Measurements from ENCODE around the gene TMEM175. TPM values are rescaled to one million over a fixed set of nuclear protein-coding genes. Genes with fewer than 3 reads are reported as not detected.

TMEM175 gene
- total RNA-seq, 1 donor from 2014 or later = 15.4 TPM

DNA sequence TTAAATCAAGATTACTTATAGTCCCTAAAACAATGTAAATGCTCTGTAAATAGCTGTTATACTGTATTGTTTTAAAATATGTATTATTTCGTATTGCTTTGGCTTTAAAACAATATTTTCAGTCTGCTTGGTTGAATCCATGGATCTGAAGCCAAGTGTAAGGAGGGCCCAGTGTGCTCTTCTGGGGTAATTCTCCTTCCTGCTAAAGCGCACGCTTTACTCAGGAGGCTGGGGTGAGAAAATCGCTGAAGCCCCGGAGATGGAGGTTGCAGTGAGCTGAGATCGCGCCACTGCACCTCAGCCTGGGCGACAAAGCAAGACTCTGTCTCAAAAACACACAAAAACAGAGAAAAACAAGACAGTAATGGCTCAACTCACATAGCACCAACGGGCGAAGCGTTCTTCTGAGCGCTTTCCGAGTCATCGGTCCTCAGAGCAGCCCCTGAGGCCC lies 54.2 kb downstream of the TMEM175 start:
- intact Hi-C loops (cut with micrococcal nuclease) = loop anchor here (1.0 to 10.0 kb wide), 5 partner anchors 54 to 742 kb away; partner anchors contain the start of genes GAK and TMEM175
- Mint-ChIP-seq H3K9me3 (no peaks in the 10 kb centered on the region), H3K4me3 (peak overlapping the region; percentile 88), H3K27me3 (ENCODE audit: insufficient read depth) (no peaks in the 10 kb centered on the region), H3K4me1 (ENCODE audit: low read depth) (peaks cover 17% of the 10 kb centered on the region), H3K36me3 (ENCODE audit: low read depth) (no peaks in the 10 kb centered on the region), H3K27ac (peak overlapping the region; percentile 81)
- no peak for DNase-seq (ENCODE audit: low spot score)

DNA sequence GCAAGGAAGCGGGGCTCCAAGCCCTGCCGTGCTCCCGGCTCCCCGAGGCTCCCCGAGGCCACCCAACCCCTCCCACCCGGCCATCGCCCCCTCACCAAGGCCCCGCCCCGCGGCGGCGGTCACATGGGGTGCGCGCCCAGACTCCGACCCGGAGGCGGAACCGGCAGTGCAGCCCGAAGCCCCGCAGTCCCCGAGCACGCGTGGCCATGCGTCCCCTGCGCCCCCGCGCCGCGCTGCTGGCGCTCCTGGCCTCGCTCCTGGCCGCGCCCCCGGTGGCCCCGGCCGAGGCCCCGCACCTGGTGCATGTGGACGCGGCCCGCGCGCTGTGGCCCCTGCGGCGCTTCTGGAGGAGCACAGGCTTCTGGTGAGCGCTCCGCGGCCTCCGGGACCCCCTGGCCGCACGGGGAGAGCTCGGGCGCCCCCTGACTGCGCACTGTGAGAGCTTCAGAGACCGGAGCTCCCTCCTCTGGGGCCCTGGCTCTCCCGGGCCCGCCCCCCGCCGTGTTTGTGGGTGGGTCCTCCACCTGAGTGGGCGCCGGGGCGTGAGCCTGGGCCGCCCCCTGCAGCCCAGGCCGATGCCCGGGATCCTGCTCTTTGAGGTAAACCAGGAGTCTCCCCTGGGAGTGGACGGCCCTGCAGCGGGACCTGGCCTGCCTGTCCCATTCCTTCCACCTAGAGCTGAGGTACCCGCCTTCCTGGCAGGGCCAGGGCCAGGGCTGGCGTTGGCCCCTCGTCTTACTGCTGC lies 54.8 kb downstream of the TMEM175 start, which contains the start of gene IDUA:
IDUA (plus strand) TSS at position 166 of the 745 bp plus-strand sequence; CDS start at position 207, 41 bp downstream.
- Mint-ChIP-seq H3K4me1 (ENCODE audit: low read depth) (peaks cover 17% of the 10 kb centered on the region), H3K27me3 (ENCODE audit: insufficient read depth) (no peaks in the 10 kb centered on the region), H3K4me3 (peak within 1 kb of the TSS; percentile 88), H3K9me3 (no peaks in the 10 kb centered on the region), H3K27ac (peak within 1 kb of the TSS; percentile 81), H3K36me3 (ENCODE audit: low read depth) (no peaks in the 10 kb centered on the region)
- intact Hi-C loops (cut with micrococcal nuclease) = loop anchor here (1.0 to 10.0 kb wide), 7 partner anchors 22 to 742 kb away; partner anchors contain the start of genes GAK and TMEM175
- DNase-seq (ENCODE audit: low spot score) = peak; percentile 84

DNA sequence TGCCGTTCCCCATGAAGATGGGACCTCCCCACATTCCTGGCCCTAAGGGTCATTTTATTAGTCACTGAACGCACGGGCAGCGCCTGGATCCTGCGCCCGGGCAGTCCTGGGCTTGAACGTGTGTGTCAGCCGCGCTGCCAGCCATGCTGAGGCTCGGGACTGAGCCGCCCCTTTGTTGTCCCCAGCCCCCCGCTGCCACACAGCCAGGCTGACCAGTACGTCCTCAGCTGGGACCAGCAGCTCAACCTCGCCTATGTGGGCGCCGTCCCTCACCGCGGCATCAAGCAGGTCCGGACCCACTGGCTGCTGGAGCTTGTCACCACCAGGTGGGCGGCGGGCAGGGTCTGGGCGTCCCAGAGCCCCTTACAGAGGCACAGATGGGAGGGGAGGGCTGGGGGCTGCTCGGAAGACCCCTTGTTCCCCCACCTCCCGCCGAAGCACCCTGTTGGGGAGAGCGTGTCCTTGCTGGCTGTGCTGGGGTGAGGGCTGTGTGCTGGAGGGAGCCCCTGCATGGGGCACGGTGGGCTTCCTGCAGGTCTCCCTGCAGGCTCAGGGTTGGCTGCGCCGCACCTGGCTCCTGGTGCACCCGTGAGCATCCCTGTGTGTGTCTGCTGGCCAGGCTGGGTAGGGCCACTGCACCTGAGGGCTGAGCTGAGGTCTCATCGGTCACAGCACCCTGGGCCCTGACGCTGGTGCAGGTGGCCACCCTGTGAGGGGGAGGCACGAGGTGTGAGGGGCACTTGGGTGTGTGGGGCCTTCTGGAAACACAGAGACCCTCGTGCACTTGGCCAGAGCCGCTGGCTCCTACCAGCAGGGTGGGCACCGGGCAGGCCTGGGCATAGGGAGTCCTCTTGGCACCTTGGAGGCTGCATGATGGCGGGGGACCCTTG lies 55.6 kb downstream of the TMEM175 start:
- no peaks in the 10 kb centered on the region for H3K27me3 Mint-ChIP-seq (ENCODE audit: insufficient read depth)
- H3K4me3 Mint-ChIP-seq = peak overlapping the region; percentile 83
- peak overlapping the region; percentile 58 for H3K27ac Mint-ChIP-seq
- no peak for DNase-seq (ENCODE audit: low spot score)
- no peaks in the 10 kb centered on the region for H3K36me3 Mint-ChIP-seq (ENCODE audit: low read depth)
- H3K4me1 Mint-ChIP-seq (ENCODE audit: low read depth) = peaks cover 17% of the 10 kb centered on the region
- intact Hi-C loops (cut with micrococcal nuclease) = loop anchor here (1.0 to 10.0 kb wide), 5 partner anchors 21 to 743 kb away; no protein-coding TSS in a partner anchor
- no peaks in the 10 kb centered on the region for H3K9me3 Mint-ChIP-seq

DNA sequence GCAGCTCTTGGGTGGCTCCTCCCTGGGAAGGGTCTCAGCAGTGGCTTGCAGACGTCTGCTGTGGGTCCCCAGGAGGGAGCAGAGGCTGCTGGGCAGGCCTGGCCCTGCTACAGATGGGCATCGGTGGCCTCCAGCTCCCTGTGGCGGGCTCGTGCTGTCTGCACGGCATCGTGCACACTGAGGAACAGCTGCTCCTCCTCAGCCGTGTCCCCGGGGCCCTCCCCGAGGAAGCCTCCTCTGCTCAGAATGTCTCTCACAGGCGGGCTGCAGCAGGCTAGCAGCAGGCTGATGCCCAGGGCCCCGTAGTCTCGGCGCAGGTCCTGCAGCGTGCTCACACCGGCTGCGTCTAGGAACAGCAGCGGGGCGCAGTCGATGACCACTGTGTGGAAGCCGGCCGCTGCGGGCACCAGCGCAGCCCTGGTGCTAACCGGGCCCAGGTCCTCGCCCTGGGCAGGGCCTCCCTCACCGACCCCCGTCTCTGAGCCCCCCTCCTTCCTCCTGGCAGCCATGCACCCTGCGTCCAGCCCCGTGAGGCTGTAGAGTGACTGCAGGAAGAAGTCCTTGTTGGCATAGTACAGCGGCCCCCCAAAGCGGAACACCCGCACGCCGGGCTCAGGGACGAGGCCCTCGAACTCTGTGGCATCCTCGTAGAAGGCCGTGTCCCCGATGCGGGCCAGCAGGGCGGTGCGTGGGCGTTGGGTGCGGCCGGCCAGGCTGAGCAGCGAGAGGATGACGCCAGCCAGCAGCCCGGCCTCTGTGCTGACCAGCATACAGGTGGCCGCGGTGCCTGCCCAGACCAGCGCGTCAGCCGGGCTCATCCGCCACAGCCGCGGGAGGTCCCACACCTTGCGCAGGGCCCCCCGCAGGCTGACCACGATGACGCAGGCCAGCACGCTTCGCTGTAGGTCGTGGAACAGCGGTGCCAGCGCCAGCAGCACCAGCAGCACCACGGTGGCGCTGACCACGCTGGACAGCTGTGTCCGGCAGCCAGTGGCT lies 56.8 kb downstream of the TMEM175 start:
- Mint-ChIP-seq H3K4me1 (ENCODE audit: low read depth) (peaks cover 17% of the 10 kb centered on the region), H3K27ac (no peak overlapping the region), H3K27me3 (ENCODE audit: insufficient read depth) (no peaks in the 10 kb centered on the region), H3K36me3 (ENCODE audit: low read depth) (no peaks in the 10 kb centered on the region), H3K4me3 (no peak overlapping the region), H3K9me3 (no peaks in the 10 kb centered on the region)
- intact Hi-C loops (cut with micrococcal nuclease) = loop anchor here (5.0 to 10.0 kb wide), 2 partner anchors 387 to 744 kb away; no protein-coding TSS in a partner anchor
- DNase-seq (ENCODE audit: low spot score) = no peak

DNA sequence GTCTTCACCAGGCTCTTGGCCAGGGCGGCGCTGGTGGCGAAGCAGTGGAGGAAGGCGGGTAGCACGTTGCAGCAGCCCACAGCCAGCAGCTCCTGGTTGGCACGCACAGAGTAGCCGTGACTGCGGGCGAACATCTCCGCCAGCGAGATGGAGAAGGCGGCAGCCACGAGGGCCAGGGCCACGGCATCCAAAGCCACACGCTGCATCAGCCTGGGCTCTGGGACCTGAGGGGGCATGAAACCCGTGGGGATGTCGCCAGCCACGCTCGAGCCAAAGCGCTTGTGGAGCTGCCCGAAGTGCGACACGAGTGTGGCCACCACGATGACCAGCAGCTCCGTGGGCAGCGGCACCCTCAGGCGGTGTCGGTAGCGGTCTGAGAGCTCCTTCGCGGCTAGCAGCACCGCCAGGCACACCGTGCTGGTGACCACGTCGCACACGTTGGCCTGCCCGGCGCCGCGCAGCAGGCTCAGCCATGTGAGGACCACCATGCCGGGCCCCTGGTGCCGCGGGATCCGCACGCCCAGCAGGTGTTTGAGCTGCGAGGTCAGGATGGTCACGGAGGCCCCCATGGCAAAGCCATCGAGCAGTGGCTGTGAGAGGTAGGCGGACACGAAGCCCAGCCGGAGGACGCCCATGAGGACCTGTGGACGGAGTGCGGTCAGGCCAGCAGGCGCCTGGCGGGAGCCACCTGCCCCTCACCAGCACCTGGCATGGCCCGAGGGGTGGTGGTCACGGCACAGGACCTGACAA lies 57.6 kb downstream of the TMEM175 start:
- DNase-seq (ENCODE audit: low spot score) = no peak
- intact Hi-C loops (cut with micrococcal nuclease) = loop anchor here (5.0 to 10.0 kb wide), 2 partner anchors 388 to 745 kb away; no protein-coding TSS in a partner anchor
- Mint-ChIP-seq H3K4me1 (ENCODE audit: low read depth) (peaks cover 15% of the 10 kb centered on the region), H3K36me3 (ENCODE audit: low read depth) (no peaks in the 10 kb centered on the region), H3K27ac (no peak overlapping the region), H3K27me3 (ENCODE audit: insufficient read depth) (no peaks in the 10 kb centered on the region), H3K4me3 (no peak overlapping the region), H3K9me3 (no peaks in the 10 kb centered on the region)

DNA sequence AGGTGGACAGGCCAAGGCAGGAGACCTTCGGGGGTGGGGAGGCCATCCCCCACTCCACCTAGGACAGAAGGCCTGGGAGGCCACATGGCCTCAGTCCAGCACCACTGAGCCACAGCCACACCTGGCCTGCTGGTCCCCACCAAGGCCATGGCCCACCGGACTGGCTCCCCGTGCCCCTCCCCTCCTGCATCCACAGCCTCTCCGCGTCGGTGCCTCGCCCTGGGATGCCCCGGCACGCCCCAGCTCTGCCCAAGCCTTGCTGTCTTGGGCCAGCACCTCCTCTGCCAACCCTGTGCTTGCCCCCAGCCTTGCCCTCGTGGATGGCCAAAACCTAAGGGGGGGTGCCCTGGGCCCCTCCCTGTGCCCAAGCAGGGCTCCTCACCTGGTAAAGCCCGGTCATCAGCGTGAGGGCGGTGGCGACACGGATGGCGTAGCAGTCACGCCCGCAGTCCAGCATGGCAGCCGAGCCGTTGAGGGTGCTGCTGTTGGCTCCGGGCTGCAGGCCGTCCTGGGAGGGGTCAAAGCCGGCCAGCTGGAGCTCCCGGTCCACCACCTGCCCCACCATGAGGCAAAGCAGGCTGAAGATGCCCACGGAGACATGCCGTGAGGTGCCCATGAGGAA lies 58.6 kb downstream of the TMEM175 start:
- H3K9me3 Mint-ChIP-seq = no peaks in the 10 kb centered on the region
- no peak overlapping the region for H3K4me3 Mint-ChIP-seq
- peaks cover 8% of the 10 kb centered on the region for H3K4me1 Mint-ChIP-seq (ENCODE audit: low read depth)
- no peak overlapping the region for H3K27ac Mint-ChIP-seq
- no peaks in the 10 kb centered on the region for H3K36me3 Mint-ChIP-seq (ENCODE audit: low read depth)
- no peak for DNase-seq (ENCODE audit: low spot score)
- peaks cover 3% of the 10 kb centered on the region for H3K27me3 Mint-ChIP-seq (ENCODE audit: insufficient read depth)
- intact Hi-C loops (cut with micrococcal nuclease) = no loop called here

DNA sequence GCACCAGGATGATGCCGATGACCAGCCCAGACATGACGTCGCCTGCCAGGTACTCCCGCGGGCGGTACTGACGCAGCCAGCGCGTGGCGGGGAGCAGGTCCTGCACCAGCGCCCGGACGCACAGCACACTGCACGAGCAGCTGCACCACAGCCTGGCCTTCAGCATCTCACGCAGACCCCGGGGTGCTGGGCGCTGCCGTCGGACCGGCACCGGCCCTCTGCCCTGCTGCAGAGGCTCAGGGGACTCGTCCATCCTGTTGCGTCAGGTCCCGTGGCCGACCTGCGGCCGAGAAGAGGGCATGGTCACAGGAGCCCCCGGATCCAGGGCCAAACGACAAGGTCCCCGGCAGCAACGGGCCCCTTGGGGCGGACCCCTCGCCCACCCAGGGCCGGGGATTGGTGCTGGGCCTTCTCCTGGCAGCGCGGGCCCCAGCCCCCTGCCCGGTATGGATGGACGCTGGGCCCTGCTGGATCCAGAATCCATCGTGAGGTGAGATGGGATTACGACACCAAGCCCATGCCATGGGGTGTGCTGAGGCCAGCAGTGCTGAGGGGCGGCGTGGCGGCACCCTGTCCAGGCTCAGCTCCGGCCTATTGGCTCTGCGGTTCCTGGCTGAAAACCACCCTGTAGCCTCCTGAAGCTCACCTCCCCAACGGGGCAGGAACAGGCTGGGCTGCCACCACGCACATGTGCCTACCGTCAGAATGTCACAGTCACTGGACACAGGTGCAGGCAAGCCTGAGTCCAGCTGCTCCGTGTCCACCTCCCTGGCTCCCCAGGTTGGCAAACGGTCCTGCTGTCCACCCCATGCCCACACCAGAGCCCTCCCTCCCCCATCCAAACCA lies 59.4 kb downstream of the TMEM175 start:
- H3K4me1 Mint-ChIP-seq (ENCODE audit: low read depth) = no peaks in the 10 kb centered on the region
- no peak overlapping the region for H3K27ac Mint-ChIP-seq
- no peak overlapping the region for H3K4me3 Mint-ChIP-seq
- H3K27me3 Mint-ChIP-seq (ENCODE audit: insufficient read depth) = peaks cover 11% of the 10 kb centered on the region
- no peaks in the 10 kb centered on the region for H3K9me3 Mint-ChIP-seq
- no peaks in the 10 kb centered on the region for H3K36me3 Mint-ChIP-seq (ENCODE audit: low read depth)
- no peak for DNase-seq (ENCODE audit: low spot score)
- intact Hi-C loops (cut with micrococcal nuclease) = no loop called here

DNA sequence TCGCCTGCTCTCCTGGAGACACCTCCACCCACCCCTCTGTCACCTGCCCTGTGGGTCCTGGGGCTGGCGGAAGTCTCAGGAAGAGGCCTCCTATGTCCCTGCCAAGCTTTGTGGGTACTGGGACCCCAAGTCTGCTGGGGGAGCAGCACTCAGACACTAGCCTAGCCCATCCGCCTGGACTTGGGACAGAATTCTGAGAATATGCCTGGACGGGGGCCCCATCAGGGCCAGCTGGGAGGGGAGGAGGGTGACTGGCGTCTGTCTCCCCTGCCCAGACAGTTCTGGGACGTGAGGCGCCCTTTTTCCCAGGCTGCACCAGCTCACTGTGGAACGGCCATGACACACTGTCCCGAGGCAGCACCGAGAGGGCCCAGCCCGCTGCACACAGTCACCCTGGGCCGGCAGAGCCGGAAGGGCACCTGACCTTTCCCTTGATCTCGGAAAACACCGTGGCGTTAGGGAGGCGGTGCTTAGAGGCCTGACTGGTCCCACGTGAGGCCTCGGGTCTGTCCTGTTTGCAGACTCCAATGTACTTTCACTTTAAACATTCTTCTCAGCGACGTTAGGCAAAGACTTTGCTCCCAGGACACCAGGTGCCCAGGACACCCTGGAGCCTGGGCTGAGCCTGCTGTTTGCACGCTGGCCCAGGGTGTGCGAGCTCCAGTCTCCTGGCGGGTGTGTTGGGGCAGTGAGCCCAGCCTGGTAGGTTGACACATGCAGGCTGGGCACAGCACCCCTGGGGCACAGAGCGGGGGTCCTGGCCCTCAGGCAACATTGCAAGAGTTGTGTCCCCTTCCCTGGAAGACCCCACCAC lies 60.2 kb downstream of the TMEM175 start:
- Mint-ChIP-seq H3K27ac (no peak overlapping the region), H3K4me3 (no peak overlapping the region)

DNA sequence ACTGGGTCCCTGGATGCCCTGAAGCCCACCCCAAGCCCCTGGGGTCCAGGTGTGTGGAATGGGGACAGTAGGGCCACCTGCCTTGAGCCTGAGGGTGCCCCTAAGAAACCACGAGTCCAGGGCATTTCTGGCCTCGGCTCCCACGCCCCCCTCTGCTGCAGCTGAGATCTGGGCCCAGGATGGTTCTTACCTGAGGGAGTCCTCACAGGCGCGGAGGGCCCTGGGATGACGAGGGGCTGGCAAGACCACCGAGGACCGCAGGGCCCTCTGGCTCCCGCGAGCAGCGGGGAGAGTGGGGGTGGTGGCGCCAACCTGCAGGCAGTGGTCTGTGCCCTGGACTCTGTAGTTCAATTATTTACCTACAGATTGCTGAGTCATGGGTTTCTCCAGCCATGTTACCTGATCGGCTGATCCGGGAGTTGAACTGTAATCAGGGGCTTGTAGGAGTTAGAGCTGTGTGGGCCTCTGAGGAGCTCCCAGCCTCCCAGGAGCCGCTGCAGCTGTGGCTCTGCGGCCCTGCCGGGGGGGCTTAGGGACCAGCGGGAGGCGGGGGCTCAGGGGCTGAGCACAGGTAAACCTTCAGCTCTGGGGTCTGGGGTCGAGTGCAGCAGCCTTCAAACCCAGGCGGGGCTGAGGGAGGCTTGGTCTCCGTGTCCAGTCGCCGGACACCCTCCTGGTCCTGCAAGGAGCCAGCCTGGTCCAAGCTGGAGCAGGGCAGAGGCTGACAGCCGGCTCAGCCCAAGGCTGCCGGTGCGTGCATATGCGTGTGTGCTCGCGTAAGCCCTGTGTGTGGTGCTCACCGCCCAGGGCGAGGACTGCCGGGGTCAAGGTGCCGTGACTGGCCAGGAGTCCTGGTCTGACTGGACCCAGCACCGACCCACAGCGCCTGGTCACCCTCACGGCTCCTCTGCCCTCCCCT lies 61.1 kb downstream of the TMEM175 start, which contains the start of gene SLC26A1:
SLC26A1 (minus strand) TSS at position 294 of the 919 bp plus-strand sequence. CDS start 1,701 bp downstream, outside the sequence.
- no peak for DNase-seq (ENCODE audit: low spot score)
- Mint-ChIP-seq H3K27ac (no peak within 1 kb of the TSS), H3K4me3 (no peak within 1 kb of the TSS), H3K9me3 (no peaks in the 10 kb centered on the region), H3K4me1 (ENCODE audit: low read depth) (no peaks in the 10 kb centered on the region), H3K27me3 (ENCODE audit: insufficient read depth) (peaks cover 21% of the 10 kb centered on the region), H3K36me3 (ENCODE audit: low read depth) (no peaks in the 10 kb centered on the region)
- intact Hi-C loops (cut with micrococcal nuclease) = no loop called here

More for the DNA sequence above, 60.2 kb downstream of the TMEM175 start:
- Mint-ChIP-seq H3K27me3 (ENCODE audit: insufficient read depth) (peaks cover 14% of the 10 kb centered on the region), H3K4me1 (ENCODE audit: low read depth) (no peaks in the 10 kb centered on the region), H3K36me3 (ENCODE audit: low read depth) (no peaks in the 10 kb centered on the region), H3K9me3 (no peaks in the 10 kb centered on the region)
- intact Hi-C loops (cut with micrococcal nuclease) = no loop called here
- no peak for DNase-seq (ENCODE audit: low spot score)

Data from activated T-helper 1 cell treated with anti-CD3 and anti-CD28 coated beads, Interleukin-12 subunit alpha, Interleukin-12 subunit beta, Interleukin-2, Interleukin-4 antibody, amounts not matched to agents 30 ng/mL and 10 ng/mL and 1 ng/mL, durations not matched to agents 14 hours and 24 hours and 36 hours (primary cell).